LoVo (cell line): ENCODE data around the gene MCM6.
"Not testable (repeated sequence)": the region's sequence is repeated elsewhere in the genome, so short reads cannot be mapped to it uniquely, and the experiment has no call there.

Experiments used
- DNase-seq: peaks from one replicate; pipeline ENCODE4 v3.0.0-alpha.2; 2016; ENCODE audit warnings: low spot score

Gene MCM6

DNA sequence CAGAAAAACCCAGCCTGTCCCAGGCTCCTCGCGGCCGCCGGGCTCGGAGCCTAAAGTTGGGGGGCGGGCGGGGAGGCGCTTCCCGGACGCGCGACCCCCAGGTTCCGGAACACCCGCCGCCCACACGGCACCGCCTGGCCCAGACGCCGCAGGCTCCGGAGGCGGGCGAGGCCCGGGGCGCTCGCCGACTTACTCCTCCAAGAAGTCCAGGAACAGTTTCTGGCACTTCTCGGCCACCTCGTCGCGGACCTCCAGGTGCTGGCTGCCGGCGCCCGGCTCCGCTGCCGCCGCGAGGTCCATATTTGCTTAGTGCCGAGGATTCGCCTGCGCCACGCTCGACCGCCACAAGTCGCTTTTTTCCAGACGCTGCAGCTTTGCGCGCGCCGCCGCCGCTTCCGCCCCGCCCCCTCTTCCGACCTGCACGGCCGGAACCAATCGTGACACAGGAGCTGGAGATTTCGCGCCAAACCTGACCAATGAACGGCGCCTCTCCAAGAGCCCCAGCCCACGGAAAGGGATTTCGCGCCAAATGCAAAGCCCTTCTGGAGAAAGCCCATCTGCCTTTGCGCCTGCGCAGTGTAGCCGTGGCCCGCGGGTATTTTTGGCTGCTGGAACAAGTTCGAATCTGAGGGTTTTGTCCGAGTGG, at the start of gene MCM6:
MCM6 (minus strand) TSS at position 378 of the 646 bp plus-strand sequence; CDS start at position 300, 78 bp downstream.
- peak; percentile 98 for DNase-seq

DNA sequence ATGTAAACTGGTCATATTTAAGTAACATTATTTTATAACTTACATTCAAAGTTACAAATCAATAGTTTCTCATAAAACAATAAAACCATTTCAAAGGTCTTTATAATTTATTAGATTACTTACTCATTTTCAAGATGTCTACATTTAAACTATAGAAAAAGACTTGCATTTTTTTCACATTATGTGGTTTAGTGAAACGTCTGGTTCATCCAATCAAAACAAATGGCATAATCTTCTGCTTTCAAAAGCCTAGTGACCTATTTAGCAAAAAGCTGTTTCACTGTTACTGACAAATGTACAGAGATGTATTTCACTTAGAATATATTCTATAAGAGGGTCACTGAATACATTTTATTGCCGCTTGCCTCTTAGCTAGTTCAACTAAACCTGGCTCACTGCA, 49.3 kb upstream of the MCM6 start:
- no peak for DNase-seq

DNA sequence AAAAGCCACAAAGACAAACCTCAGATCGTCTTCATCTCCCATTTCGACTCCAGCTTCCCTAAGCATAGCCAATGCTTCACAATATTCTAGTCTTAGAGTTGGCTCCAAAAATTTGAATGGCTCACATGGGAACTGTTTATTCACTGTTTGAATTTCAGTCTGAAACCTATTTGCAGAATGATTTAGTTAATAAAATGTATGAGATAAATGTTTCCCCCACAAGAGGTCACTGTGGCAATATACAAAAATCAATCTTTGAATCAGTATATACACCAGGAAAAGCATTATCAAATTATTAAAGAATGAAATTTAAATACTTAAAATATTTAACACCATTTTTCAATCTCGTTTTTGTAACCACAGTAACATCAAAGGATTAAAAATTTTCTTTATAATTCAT, 40.0 kb upstream of the MCM6 start:
- DNase-seq: peak; percentile 21

DNA sequence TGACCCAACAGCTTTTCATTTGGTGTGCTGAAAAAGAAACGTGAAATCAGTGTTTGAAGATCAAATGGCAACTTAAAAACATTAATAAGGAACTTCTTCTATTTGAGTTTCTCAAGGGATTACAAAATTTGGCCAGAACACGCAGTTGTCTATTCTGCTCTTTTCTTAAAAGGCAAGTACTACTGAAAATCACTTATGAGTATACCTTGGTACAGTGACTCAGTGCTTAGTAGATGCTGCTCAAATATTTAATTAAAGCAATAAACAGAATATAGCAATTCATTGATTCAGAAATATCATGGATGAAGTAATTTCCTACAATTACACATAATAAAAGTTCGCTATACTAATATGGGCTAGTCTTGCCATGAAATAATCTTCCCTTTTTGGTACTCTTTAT, 38.2 kb upstream of the MCM6 start:
- DNase-seq: no peak

DNA sequence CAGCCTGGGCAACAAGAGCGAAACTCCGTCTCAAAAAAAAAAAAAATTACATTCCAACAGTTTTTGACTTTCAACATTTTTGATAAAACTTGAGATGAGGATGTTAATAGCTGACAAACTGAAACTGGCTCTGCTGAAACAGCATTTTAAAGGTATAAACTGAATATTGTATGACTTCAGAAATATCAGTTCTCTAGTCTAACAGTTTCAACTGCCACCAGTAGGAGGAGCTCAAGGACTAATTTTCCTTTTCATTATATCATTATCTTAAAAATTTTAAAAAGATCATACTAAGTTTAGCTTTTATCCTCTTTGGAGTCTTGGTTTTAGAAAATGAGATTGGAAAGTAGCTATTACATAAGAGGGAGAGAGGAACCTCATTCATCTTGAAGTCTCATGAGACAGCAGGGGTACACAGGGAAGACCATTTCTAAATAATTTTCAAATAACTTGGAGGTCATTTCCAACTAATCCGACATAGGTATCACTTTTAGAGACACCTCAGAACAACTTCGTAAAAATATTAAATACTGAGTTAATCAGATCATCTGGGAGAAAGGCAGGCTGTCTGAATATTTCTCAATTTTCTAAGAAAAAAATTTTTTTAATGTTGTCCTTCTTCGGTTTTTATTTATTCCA, 37.6 kb upstream of the MCM6 start:
- DNase-seq: peak; percentile 35

DNA sequence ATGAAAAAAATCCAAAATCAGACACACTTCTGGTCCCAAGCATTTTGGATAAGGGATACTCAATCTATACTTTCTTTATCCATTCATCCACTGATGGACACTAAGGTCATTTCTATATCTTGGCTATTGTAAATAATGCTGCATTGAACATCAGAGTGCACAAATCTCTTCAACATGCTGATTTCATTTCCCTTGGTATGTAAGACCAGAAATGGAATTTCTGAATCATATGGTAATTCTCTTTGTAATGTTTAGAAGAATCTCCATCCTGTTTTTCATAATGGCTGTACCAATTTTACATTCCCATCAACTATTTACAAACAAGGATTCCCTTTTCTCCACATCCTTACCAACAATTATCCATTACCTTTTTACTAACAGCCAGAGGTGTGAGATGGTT, 33.7 kb upstream of the MCM6 start:
- no peak for DNase-seq

DNA sequence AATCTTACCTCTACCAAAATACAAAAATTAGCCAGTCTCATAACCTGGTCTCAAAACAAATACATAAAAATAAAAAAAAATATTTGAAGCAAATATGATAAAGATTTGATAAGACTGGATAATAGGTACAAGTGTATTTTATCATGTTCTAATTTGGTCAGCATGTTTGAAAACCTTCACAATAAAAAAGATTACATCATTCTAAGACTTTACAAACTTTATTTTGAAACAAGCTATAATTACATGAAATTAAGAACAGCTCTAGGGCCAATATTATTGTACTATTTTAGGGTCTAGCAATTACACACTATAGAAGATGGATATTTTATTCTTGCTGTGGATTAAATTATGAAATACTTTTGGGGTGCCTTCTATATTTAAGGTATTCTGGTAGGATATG, 29.4 kb upstream of the MCM6 start:
- DNase-seq: no peak

DNA sequence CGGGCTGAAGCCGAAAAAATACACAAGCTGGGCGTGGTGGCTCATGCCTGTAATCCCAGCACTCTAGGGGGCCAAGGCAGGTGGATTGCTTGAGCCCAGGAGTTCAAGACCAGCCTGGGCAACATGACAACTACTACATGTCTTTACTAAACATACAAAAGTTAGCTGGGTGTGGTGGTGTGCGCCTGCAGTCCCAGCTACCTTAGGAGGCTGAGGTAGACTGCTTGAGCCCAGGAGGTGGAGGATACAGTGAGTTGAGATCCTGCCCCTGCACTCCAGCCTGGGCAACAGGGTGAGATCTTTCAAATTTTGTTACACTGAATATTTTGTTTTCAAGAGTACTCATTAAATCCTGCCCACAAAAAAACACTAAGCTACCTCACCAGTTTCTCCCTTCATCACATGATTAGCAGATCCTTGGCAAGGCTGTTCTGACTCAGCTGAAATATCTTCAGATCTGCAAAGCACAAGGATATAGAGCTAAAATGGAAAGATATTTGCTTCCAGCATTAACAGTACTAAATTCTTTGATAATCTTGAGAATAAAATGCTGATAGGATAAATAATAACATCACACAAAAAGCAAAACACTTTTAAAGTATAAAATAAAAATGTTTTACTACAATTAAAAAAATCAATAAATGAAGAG, 28.2 kb upstream of the MCM6 start:
- DNase-seq: no peak

DNA sequence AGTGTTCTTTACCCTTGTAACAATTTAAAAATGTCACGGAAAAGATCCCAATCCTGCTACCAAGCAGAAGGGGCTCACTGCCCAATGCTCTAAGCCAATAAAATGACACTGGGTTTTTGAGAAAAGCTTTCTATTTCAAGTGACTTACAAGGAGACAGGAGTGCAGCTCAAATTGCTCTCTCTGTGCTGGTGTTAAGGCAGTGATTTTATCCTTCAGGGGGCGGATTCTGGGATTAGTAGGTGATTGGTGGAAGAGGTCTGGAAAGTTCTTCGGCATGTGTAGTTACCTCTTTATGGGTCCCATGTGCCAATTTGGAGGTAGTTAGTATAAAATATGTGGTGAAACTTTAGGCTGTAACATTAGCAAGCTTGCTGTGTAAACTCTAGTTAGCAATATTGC, 27.4 kb upstream of the MCM6 start:
- DNase-seq: no peak

DNA sequence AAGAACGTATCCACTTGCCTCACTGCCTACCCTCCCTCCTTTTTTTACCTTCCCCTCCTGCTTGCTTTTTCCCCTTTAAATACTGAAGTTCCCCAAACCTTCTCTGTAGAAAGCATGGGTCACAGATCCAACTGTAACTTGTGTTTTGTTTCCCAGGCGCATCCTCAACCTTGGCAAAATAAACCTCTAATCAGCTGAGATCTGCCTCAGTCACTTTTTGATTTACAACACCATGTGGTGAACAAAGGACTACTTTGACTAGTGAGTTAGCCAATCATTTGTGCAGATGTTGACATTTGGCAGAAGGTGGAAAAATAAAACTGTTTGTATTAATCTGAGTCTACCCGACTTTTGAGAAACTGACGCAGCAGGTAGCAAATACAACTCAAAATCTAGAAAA, 23.3 kb upstream of the MCM6 start:
- DNase-seq: no peak

DNA sequence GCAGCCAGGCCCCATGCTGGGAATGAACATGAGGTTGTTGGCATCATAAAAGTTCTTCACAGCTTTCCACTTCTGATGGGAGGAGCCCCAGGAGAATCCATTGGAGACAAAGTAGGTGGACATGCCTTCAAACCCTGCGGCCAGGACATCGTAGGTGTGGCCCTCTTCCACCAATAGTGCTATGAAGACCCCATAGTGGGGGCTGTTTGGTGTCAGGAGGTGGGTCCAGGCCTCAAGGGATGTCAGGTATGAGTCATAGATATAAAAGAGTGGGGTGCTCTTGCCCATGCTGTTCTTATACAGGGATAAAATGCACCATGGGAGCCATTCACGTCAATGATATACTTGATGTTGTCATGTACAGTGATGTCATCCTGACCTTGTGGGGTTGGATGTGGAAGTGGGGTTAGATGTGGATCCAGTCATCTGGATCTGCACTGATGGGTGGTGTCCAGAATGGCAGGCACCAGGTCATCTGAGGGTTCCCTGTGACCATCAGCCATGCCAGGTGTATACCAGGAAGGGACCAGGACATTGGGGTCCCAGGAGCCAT, 22.1 kb upstream of the MCM6 start:
- DNase-seq: no peak

DNA sequence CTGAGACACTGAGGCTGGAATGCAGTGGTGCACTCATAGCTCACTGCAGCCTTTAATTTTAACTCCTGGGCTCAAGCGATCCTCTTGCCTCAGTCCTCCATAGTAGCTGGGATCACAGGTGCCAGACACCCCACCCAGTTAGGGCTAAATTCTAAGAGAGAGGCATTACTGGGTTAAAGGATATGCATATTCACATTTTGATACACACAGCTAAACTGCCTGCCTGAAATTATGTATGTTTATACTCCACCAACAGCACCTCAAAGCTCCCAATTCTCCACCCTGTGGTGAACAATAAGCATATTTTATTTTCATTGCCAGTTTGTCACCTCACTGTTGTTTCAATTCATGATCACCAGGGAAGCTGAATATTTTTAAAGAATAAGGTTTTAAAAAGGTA, 18.7 kb upstream of the MCM6 start:
- DNase-seq: no peak

DNA sequence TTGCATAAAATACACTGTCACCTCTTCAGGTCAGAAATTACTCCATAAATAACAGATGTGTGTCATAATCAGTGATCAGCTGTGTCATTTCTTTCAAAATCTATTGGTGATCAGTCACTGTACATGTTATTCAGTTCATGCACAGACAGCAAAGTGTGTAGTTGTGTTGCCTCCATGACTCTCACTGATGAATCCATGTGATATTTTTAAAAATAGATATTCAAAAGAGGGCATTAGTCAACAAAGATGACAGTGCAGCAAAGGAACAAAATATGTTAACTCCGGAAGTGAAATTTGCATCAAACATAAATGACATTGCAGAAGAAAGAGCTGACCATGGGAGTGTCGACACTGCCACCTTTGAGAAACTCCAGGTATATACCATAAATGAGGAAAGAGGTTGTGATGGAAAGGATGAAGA, 17.1 kb upstream of the MCM6 start:
- no peak for DNase-seq

DNA sequence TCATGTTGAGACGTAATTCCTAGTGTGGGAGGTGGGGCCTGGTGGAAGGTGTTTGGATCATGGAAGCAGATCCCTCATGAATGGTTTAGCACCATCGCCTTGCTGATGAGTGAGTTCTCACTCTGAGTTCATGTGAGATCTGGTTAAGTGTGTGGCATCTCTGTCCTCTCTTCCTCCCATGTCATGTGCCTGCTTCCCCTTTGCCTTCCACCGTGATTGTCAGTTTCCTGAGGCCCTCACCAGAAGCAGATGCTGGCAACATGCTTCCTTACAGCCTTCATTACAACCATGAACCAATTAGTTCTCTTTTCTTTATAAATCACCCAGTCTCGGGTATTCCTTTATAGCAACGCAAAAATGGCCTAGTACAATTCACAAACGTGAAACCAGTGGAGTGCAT, 14.6 kb upstream of the MCM6 start:
- no peak for DNase-seq

DNA sequence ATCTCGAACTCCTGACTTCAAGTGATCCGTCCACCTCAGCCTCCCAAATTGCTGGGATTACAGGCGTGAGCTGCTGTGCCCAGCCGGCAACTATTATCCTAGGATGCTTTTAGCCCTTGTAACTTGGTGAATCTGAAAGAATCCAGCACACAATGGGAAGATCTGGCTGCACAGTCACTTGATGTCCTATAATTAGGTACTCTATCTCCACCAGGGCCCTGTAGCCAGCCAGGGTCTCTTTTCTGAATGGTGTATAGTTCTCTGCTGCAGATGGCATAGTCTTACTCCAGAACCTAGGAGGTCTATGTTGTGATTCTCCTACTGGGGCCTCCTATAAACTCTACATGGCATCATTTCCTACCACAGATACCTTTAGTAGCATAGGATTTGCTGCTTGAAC, 13.9 kb upstream of the MCM6 start:
- no peak for DNase-seq

DNA sequence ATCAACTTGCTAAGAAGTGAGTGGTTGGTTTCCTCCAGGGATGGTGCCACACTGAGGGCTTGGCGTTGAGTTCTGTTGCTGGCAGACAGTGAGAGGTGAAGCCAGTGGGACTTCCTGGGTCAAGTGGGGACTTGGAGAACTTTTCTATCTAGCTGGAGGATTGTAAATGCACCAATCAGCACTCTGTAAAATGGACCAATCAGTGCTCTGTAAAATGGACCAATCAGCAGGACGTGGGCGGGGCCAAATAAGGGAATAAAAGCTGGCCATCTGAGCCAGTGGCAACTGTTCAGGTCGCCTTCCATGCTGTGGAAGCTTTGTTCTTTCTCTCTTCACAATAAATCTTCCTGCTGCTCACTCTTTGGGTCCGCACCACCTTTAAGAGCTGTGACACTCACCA, 12.3 kb upstream of the MCM6 start:
- DNase-seq: not testable (repeated sequence)

DNA sequence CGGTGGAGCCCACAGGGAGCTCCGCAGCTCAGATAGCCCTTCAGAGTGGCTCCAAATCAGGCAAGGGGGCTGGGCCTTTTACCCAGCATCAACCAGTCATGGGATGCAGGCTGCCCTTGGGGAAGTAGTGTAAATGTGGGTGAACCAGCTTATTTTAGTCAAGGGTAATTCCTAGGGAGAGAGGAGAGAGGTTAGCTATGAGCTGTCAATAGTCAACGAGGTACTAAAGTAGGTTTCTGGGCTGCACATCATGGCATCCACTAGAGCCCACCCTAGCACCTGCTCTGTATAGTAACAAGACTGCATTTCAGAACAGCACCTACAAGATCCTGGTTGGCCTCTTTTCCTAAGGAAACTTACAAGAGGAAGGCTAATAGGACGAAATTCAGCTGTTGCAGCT, 9.5 kb upstream of the MCM6 start:
- no peak for DNase-seq

DNA sequence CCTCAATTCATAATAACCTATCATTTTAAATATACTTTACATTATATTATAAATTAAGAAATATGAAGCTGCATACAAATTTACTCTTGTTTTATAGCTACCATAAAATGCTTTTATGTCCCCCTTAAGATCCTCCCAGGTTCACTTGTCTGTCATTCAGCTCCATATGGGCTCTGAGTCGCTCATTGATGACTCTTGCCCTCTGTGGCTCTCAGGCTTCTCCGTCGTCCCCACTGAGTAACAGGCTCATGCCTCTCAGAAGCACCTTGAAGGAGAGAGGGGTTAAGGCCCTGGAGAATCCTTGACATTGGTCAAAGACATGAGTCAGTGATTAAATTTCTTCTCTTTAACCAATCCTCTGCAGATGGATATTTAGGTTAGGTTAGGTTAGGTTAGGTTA, 6.2 kb upstream of the MCM6 start:
- no peak for DNase-seq

DNA sequence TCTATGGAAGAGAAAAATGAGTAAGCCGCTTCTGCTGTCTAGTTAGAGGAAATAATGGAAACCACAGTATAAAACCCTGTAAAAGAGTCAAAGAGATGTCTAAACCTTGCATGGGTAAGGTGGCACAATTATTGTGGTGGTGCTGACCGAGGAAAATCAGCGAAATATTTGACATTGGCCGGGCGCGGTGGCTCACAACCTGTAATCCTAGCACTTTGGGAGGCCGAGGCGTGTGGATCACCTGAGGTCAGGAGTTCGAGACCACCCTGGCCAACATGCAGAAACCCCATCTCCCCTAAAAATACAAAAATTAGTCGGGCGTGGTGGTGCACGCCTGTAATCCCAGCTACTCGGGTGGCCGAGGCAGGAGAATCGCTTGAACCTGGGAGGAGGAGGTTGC, 527 bp upstream of the MCM6 start:
- not testable (repeated sequence) for DNase-seq

DNA sequence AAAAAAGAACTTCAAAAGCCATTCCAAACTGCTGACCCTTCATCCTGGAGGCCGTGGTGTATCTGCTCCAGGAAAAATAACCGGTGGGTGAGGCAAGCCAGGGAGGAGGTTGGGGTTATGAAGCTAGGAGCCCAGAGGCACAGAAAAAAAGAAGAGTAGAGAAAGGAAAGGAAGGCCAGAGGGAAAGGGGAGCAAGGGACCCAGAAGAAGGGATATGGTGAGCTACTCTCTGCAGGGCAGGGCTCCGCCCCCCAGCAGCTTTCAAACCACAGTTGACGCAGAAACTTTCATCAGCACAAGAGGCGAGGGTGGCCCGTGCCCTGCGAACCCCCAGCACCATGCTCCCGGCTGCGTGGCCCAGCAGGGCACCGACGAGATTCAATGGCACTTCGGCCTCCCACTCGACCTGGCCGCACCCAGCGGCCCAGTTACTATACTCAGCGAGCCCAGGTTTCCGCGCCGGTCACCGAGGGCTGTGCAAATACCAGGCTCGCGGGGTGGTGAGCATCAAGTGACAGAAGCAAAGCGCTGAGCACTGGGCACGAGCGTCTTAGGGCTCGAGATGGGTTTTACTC, 665 bp downstream of the MCM6 start:
- DNase-seq: peak; percentile 33

DNA sequence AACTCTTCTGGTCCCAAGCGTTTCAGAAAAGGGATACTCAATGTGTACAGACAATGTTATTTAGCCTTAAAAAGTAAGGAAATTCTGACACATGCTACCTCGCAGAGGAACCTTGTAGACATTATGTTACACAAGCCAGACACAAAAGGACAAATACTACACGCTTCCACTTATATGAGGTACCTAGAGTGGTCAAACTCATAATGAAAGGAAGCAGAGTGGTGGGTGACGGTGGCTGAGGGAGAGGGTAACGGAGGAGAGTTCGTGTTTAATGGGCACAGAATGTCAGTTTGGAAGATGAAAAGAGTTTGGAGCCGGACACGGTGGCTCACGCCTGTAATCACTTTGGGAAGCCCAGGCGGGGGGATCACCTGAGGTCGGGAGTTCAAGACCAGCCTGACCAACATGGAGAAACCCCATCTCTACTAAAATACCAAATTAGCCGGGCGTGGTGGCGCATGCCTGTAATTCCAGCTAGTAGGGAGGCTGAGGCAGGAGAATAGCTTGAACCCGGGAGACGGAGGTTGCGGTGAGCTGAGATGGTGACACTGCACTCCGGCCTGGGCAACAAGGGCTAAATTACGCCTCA, 1.4 kb downstream of the MCM6 start:
- DNase-seq: no peak

DNA sequence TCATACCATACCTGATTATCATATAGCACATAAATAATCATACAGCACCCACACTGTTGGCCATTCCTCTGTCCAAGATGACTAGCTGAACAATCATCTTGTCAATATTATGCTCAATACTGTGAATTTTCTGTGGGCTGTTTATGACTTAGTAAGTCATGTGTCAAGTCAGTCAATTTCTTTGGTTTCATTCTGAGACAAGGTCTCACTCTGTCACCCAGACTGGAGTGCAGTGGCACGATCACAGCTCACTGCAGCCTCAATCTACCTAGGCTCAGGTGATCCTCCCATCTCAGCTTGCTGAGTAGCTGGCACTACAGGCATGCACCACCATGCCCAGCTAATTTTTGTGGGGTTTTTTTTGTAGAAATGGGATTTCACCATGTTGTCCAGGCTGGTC, 5.7 kb downstream of the MCM6 start:
- DNase-seq: no peak

DNA sequence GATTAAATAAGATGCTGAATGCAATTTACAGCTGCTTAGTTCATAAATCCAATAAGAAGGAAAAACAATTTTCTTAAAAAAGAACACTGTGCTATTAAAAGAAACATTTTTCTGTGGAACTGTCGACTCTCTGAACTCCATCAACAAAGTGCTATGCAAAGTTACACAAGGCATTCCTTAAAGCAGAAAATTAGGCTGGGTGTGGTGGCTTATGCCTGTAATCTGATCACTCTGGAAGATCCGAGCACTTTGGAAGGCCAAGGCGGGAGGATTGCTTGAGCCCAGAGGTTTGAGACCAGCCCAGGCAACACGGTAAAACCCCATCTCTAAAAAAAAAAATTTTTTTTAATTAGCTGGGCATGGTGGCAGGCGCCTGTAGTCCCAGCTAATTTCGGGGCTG, 13.0 kb downstream of the MCM6 start:
- no peak for DNase-seq
